GM12878 (cell line): Measurements from ENCODE around the gene DENND1A. TPM values are rescaled to one million over a fixed set of nuclear protein-coding genes. Genes with fewer than 3 reads are reported as not detected.

Experiments used
- BCLAF1 ChIP-seq: fragments of 450-650 bp; IDR thresholded peaks from 2 replicates; pipeline ENCODE4 v1.6.1; 2017; ENCODE audit warnings: antibody characterized with exemption, mild to moderate bottlenecking, moderate library complexity
- CEBPB ChIP-seq, 2 experiments: fragments of 150-350 bp in 1 of 2; IDR thresholded peaks; 2 replicates each; pipeline ENCODE4 v1.6.1; 2012 to 2014; ENCODE audit warnings: low read depth in 2 of 2, low read length in 2 of 2, borderline replicate concordance in 1 of 2, inconsistent platforms in 1 of 2
- CUX1 ChIP-seq: IDR thresholded peaks from 2 replicates; pipeline ENCODE4 v1.6.1; 2012; ENCODE audit warnings: improper control_type of control experiment, low read depth, low read length; ENCODE audit not compliant: insufficient replicate concordance
- MAX ChIP-seq: IDR thresholded peaks from 2 replicates; pipeline ENCODE4 v1.6.1; 2012; ENCODE audit warnings: low read depth, low read length, improper control_type of control experiment
- NKRF ChIP-seq: fragments of 450-650 bp; conservative IDR thresholded peaks from 2 replicates; pipeline ENCODE4 v1.6.1; 2017; ENCODE audit warnings: mild to moderate bottlenecking, moderate library complexity
- PRDM15 ChIP-seq: fragments of 450-650 bp; formaldehyde crosslinking; IDR thresholded peaks from 2 replicates; pipeline ENCODE4 v1.4.0; 2020; ENCODE audit warnings: mild to moderate bottlenecking, moderate library complexity
- RUNX3 ChIP-seq: IDR thresholded peaks from 2 replicates; pipeline ENCODE4 v1.6.1; 2012; ENCODE audit warnings: low read length, inconsistent platforms
- ZBTB33 ChIP-seq: fragments of 450-650 bp; IDR thresholded peaks from 2 replicates; pipeline ENCODE4 v1.6.1; 2017; ENCODE audit warnings: mild to moderate bottlenecking
- ZNF274 ChIP-seq: IDR thresholded peaks from one replicate; pipeline ENCODE4 v1.8.0; 2011; ENCODE audit not compliant: insufficient read length, insufficient read depth
- polyA plus RNA-seq, 11 experiments: library from polyadenylated mRNA; depleted of rRNA in 4 of 11; unstranded in 6 of 11; stranded (reverse) in 5 of 11; fragments of >200 nt; fragmentation: Nextera tagmentation in 4 of 11; fragmentation: Illumina TruSeq in 1 of 11; extraction: Ambion mirVana in 4 of 11; extraction: Trizol in 1 of 11; gene quantifications; 1 replicate in 1 of 11; 2 replicates in 10 of 11; pipeline versions ENCODE4 v1.2.1 to v1.2.3, GENCODE V29; 2011 to 2016; ENCODE audit warnings: inconsistent platforms in 2 of 11, missing spikeins in 2 of 11, low read depth in 1 of 11
- total RNA-seq, 4 experiments: library from RNA; depleted of rRNA in 3 of 4; stranded (reverse); fragments of >200 nt in 3 of 4; fragmentation: Illumina TruSeq in 1 of 4; extraction: Trizol in 1 of 4; gene quantifications; 2 replicates each; pipeline versions ENCODE4 v1.2.1 to v1.2.3, GENCODE V29; 2013 to 2021

The DENND1A gene
- total and polyA plus RNA-seq, 10 of the 15 experiments (the other 5 are each of a cell fraction or from before 2014, with no cell fraction given) = 14.1 to 48.6 (median 35.2) TPM

- TF ChIP-seq CUX1 = no peak
- no peak for TF ChIP-seq ZNF274
- no peak for TF ChIP-seq MAX
- TF ChIP-seq PRDM15 = no peak
- no peak for TF ChIP-seq RUNX3
- TF ChIP-seq CEBPB (IDR thresholded peaks at IDR 0.05; ENCODE audit: borderline replicate concordance in 1 of 2, low read depth in 2 of 2, low read length in 2 of 2) = no peak
- TF ChIP-seq BCLAF1 = no peak
- TF ChIP-seq NKRF = no peak
- no peak for TF ChIP-seq ZBTB33
Observed at GRCh38 chr9:123687246-123687751, 242.6 kb downstream of the DENND1A start (continued).
